SIG-M5 (cell line): ENCODE measurements around the gene WDR72.
"Not testable (repeated sequence)": the region's sequence is repeated elsewhere in the genome, so short reads cannot be mapped to it uniquely, and the experiment has no call there.

Source experiments
- DNase-seq: peaks from one replicate; lab custom pipeline; 2025; lab: John Stamatoyannopoulos, UW

The WDR72 gene

GRCh38 chr15:53759411-53759931 lies at the start of gene WDR72:
Gene WDR72 (minus strand): TSS chr15:53759663. CDS start chr15:53733149, 26,514 bp downstream.
- no peak for DNase-seq

- no peak for DNase-seq
These were observed 48.7 kb upstream of the WDR72 start for GRCh38 chr15:53808058-53808706.

- no peak for DNase-seq
These were observed 48.0 kb upstream of the WDR72 start for GRCh38 chr15:53807501-53807900.

GRCh38 chr15:53802672-53803071 lies 43.2 kb upstream of the WDR72 start:
- no peak for DNase-seq

- DNase-seq, result no peak
These were observed 32.1 kb upstream of the WDR72 start for GRCh38 chr15:53791581-53791980.

- DNase-seq, result no peak
These were observed 30.4 kb upstream of the WDR72 start for GRCh38 chr15:53789654-53790375.

- no peak for DNase-seq
These were observed 26.9 kb upstream of the WDR72 start for GRCh38 chr15:53786401-53786800.

- not testable (repeated sequence) for DNase-seq
These were observed 25.8 kb upstream of the WDR72 start for GRCh38 chr15:53785241-53785640.

- DNase-seq, result no peak
These were observed 3.5 kb upstream of the WDR72 start for GRCh38 chr15:53762916-53763315.

- DNase-seq, result no peak
These were observed 1.1 kb downstream of the WDR72 start for GRCh38 chr15:53758412-53758811.

- no peak for DNase-seq
These were observed 1.6 kb downstream of the WDR72 start for GRCh38 chr15:53757906-53758305.

- no peak for DNase-seq
These were observed 5.7 kb downstream of the WDR72 start for GRCh38 chr15:53753813-53754212.

- no peak for DNase-seq
These were observed 7.1 kb downstream of the WDR72 start for GRCh38 chr15:53752406-53752805.

GRCh38 chr15:53747501-53748068 lies 11.9 kb downstream of the WDR72 start:
- DNase-seq, result no peak

GRCh38 chr15:53746101-53746500 lies 13.4 kb downstream of the WDR72 start:
- DNase-seq, result no peak

- no peak for DNase-seq
These were observed 19.8 kb downstream of the WDR72 start for GRCh38 chr15:53739651-53740050.

- DNase-seq, result no peak
These were observed 20.3 kb downstream of the WDR72 start for GRCh38 chr15:53739187-53739586.

GRCh38 chr15:53721334-53722087 lies 38.0 kb downstream of the WDR72 start:
- DNase-seq, result no peak

- no peak for DNase-seq
These were observed 42.3 kb downstream of the WDR72 start for GRCh38 chr15:53716909-53717876.

- no peak for DNase-seq
These were observed 46.2 kb downstream of the WDR72 start for GRCh38 chr15:53713218-53713617.

GRCh38 chr15:53710906-53711305 lies 48.6 kb downstream of the WDR72 start:
- no peak for DNase-seq
